HG03135 (cell line): ENCODE data around the gene TMPRSS13.

Source experiments
- ATAC-seq: cut with Tn5 transposase; IDR thresholded peaks from one replicate; pipeline ENCODE4 v1.9.1; 2021; ENCODE audit warnings: mild to moderate bottlenecking, moderate library complexity; ENCODE audit not compliant: unreplicated experiment

TMPRSS13 gene

DNA sequence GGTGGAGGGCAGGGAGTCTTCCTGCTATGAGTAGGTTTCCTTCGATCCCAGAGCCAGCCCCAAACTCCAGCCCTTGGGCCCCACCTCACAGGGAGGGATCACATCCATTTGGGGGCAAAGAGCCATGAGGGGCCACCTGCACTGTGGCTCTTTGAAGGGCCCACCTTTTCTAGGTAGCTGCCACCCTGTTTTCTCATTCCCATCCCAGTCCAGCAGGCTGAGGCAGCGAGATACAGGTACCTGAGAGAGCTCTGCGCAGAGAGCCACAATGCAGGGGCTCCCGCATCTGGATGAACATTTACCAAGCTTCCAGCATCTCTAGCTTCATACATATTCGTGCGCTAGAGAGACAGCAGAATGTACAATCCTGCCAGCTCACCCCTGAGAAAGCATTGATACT, 69.1 kb downstream of the TMPRSS13 start:
- no peak for ATAC-seq

GRCh38 chr11:117859488-117860112, 69.6 kb downstream of the TMPRSS13 start:
- no peak for ATAC-seq

DNA sequence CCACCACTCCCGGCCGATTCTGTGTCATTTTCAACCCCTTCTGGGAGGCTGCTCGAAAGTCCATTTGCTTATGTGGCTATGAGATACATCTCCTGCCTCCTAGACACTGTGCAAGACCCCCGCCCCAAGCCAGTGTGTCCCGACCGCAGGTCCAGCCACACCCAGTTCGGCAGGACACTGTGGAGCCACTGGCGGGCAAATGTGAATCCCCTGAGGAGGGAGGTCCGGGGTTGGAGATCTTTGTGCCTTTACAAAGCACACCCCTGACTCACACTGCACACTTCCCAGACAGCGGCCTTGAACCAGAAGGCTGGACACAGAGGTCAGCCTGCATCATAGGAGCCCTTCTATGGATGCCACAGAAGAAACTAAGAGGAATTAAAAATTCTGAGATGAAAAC, 70.1 kb downstream of the TMPRSS13 start:
- no peak for ATAC-seq

DNA sequence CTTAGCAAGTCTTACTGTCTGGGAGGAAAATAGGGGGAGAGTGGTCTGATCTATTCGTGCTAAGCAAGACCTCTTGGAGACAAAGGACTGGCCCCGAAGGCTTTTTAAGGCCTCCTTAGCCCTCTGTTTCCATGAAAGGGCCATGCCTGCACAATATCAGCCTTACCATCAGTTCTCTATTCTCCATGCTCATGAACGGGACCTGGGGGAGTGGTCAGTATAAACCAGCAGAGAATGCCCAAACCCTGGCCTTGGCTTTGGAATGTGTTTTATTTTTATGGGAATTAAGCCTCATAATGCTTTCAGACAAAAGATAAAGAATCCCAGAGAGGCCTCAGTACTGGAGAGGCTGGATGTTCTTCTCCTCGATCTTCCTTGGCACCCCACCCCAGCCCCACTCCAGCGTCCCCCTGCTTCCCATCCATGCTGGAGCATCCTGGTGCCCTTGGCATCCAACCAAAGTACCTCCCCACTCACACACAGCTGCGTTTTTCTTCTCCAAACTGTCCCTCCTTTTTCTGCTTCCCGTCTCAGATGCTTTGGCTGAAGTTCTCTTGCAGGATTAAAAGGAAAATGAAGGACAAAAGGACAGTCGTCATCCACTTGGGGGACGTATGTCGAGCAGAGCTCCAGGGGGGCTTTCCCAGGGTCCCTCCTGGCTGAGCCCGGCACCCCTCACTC, 71.3 kb downstream of the TMPRSS13 start:
- ATAC-seq: no peak

DNA sequence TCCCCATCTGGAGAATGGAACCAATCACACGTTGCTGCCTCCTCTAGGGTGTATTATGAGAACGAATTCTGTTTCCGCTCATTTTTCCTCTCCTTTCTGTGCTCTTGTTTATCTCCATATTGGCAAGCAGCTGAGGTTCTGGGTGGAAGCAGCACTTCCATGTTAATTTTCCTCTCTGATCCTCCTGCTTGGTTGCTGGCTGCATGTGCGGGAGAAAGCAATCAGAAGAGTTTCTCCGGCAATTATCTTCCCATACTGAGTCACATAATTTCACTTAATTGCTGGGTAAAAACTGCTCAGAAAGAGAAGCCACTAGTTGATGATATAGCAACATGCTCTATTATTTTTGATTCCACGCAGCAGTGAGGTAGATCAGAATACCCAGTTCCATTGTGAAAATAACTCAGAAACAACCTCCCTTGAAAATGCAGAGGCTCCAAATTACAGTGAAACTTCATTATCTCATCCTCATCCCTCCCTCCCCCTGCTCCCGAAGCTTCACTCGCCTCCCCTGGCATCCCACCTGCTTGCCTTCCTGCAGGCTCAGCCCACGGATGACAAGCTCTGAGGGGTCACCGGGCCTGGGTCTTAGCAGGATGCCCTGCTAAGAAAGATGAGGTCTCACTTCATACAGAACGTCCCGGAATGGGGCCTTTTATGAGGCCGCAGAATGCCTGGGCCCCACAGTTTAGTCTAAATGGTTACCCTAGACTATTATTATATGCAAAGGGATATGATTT, 73.1 kb downstream of the TMPRSS13 start:
- ATAC-seq: no peak

GRCh38 chr11:117855186-117855845, 73.9 kb downstream of the TMPRSS13 start:
- no peak for ATAC-seq

- no peak for ATAC-seq
Measured at GRCh38 chr11:117852309-117852708, 76.9 kb downstream of the TMPRSS13 start.

DNA sequence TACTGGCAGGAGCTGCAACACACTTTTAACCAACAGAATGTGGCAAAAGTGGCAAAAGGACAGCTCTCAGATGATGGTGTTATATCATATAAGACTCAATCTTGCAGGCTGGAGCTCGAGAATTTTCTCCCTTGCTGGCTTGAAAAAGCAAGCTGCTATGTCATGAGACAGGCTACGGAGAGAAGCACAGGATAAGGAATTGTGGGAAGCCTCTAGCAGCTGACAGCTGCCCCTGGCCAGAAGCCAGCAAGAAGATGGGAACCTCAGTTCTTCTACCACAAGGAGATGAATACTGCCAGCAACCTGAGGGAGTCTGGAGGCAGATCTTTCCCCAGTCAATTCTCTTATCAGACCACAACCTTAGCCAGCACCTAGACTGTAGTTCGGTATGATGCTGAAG, 77.3 kb downstream of the TMPRSS13 start:
- no peak for ATAC-seq

DNA sequence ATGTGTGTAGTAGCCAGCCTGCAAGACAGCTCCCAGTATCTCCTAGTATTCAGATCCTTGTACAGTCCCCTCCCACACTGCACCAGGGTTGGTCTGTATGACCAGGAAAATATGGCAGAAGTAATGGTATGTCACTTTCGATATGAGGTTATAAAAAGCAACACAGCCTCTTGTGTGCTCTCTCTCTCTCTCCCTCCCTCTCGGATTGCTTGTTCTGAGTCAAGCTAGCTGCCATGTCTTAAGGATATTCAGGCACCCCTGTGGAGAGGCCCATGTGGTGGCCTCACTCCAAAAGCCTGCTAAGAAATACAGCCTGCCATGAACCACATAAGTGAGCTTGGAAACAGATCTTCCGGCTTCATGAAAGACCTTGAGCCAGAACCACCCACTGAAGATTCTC, 78.1 kb downstream of the TMPRSS13 start:
- no peak for ATAC-seq
